Measurements from ENCODE around the gene KAT7.

Gene KAT7

DNA sequence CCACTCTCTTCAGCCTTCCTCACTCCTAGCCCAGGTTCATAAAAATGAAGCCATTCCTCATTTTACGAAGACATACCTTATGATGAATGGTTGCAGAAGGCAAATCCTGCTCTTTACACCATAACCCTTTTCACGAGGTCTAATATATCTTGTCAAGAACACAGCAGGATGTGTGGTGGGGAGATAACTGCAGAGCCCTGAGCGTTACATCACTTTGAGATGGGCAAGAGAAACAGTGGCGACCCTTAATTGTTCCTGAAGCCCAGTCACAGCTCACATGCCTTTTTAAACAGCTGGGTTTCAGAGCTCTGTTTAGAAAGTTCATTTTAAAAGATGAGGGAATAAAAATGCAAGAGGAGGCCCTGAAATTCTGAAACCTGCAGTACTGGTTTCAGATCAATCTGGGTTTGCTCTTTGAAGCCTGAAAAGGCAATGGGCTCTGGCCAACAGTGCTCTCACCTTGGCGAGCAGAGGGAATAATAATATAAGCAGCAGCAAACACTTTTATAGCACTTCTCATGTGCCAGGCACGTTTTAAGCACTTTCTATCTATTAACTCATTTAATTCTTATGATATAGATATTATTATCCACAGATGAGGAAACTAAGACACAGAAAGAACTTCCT is 27.4 kb upstream of the KAT7 start:
- no peak for DNase-seq

DNA sequence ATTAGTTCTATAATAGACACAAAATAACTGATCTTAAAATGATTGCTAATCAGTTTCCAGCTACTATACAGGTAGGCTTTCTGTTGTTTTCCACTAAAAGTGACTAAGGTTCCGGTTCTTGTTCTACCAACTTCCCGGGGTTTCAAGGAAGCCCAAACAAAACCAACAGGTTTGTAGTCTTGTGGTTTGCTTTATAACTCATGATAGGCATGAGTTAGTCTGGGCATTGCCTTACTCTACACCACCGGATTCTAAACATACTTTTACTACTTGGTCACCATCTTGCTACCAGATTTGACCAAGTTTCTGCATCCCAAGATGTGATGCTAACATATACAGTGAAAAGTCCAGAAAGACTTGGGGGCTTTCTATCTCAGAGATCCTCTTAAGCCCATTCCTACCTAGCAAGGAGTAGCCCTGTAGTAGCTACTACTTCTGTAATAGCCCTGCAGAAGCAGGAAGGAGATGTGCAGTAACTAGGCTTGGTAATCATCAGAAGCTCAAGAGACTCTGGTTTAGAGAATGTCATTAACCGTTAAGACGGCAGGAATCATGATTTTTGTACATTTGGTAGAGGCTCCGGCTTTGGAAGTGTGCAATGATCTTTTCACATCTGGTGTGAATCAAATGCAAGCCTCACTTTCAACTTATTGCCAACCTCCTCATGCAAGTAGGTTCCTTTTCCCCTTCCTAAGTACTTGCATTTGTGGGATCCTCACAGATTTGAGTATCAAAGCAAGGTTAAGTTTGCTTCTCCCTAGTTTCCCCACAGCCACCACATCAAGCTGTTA is 26.1 kb upstream of the KAT7 start:
- DNase-seq = no peak

DNA sequence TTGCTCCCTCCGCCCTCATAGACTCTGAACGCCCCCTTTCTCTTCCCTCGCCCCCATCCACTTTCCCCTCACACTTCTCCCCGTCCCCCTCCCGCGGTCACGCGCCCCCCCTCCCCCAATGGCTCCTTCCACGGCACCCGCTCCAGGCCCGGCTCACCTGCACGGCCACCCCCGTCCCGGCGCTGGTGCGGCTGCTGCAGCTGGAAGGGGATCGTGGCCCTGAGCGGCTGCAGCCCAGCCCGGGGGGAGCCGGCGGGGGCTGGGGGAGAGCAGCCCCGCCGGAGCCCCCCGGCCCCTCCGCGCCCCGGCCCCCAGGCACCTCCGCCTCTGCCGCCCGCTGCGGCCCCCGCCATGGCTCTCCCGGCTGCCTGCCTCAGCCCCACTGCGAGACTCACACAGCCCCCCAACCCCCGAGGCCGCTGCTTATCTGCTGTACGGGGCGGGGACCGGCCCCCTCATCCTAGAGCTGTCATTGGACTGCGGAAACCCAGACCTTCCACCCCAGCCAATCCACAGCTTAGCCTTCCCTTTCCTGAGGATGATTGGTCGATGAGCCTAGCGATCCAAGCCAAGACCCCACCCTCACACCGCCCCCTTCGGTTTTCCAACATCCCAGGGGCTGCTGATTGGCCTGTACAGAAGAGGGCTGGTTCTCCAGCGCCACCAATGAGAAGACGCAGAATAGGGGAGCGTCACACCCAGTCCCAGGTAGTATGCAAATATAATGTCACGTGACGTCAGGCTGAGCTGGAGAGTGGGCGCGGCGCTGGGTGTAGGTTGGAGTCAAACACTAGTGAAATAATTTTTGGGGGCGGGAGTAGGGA is 24.5 kb upstream of the KAT7 start, which contains the start of gene FAM117A:
FAM117A (minus strand) TSS at position 397 of the 824 bp plus-strand sequence; CDS start at position 353, 44 bp downstream.
- DNase-seq = peak; percentile 99 to 100

DNA sequence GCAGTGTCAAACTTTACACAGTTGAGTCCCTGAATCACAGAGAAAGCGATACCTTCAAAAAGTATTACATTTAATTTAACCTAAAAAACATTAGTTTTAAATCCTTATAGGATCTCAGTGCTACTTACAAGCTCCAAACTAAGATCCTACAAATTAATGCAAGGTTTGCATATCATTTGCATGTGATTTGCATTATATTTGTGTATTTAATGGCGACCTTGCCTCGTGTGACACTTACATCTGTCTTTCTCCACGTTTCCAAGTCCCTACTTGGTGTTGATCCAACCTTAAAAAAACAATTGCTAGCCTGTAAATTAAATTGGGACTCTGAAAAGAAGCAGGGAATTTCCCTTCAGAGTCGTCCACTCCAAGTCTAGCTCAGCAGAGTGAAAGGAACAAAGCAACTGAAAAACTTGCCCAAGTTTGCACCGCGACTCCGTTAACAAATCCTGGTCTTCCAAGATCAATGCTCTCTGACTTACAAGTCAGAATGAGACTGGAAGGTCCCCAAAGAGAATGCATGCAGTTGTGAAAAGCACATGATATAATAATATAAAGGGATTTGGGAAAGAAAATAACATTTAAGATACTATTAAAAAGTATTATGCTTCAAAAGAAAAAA is 23.8 kb upstream of the KAT7 start:
- no peak for DNase-seq

DNA sequence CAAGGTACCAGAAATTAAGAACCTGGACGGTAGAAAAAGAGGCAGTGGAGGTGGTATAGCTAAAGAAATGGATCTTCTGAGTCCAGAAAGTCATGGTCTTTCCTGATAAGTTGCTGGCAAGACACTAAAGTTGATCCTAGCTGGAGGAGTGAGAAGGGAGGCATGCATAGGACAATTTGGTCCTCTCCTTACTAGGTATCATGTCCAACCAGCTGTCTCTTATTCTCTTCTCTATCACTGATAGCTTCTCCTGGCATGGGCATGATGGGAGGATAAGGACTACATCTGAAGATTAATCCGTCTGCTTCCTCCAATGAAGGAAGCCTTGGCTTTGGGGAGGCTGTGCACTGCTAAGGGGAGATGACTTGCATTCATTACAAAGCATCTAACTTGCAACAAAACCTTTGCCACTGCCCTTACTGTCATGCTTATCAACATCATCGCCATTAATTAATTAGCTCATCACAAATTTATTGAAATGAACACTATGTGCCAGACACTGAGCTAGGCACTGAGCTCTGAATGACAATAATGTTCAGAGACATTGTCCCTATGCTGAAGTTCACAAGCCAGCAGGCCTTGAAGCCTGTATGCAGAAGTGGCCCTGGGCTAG is 21.5 kb upstream of the KAT7 start:
- DNase-seq = no peak

DNA sequence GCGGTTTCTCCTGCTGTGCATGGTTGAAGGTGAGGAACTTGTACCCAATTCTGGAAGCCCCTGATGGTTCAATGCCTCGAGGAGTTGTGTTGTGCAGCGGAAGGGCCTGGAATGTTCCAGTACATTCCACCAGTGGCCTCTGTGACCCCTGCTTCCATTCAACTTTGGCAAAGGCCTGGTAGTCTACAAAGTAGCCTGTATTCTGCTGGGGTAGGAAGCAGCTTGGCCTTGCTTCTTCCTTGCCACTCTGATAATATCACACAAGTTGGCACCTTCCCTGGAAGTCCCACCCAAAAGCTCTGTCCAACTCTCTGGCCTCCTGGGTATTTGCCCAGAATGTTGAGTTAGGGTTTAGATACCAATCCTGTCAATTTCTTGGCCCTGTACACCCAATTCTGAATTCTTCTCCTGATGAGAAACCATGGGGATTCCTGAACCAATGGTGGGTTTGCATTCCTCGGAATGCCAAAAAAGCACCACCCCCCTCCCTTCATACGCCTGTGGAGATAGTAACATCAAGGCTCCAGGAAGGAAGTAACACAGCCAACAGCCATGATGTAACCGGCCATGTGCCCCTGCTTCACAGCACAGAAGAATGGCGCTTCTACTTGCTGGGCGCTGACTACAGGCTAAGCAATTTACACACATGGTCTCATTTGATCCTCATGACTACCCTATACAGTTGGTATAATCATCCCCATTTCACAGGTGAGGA is 12.8 kb upstream of the KAT7 start:
- DNase-seq = no peak

GRCh38 chr17:49776551-49777300 is 11.8 kb upstream of the KAT7 start:
- no peak for DNase-seq

- no peak for DNase-seq
Observed at GRCh38 chr17:49777563-49777962, 10.9 kb upstream of the KAT7 start.

DNA sequence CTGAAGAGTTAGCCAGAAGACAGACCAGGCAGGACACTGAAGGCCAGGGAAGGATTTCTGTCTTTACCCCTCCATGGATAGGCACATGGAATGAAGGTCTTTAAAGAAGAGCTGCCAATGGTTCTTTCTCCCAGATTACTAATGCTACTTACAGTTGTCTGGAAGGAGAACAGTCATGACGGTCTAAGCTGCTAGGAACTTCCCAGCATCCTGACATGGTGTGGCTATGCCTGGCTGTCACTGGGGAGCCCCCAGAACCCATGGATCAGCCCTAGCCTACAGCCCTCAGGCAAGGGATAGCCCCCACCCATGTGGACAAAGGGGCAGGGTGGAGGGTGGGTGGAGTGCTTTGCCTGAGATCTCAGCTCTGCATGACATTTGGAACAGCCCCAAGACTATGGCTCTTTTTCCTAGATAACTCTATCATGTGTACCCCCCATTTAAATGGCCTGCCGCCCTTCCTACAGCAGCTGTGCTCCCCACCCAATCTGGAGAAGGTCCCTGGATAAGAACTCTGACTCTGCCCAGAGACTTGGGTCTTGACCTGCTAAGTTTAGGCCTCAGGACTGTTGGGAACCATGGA is 9.2 kb upstream of the KAT7 start:
- DNase-seq = no peak

- peak; percentile 21 to 54 for DNase-seq
Observed at GRCh38 chr17:49779739-49780231, 8.7 kb upstream of the KAT7 start.

DNA sequence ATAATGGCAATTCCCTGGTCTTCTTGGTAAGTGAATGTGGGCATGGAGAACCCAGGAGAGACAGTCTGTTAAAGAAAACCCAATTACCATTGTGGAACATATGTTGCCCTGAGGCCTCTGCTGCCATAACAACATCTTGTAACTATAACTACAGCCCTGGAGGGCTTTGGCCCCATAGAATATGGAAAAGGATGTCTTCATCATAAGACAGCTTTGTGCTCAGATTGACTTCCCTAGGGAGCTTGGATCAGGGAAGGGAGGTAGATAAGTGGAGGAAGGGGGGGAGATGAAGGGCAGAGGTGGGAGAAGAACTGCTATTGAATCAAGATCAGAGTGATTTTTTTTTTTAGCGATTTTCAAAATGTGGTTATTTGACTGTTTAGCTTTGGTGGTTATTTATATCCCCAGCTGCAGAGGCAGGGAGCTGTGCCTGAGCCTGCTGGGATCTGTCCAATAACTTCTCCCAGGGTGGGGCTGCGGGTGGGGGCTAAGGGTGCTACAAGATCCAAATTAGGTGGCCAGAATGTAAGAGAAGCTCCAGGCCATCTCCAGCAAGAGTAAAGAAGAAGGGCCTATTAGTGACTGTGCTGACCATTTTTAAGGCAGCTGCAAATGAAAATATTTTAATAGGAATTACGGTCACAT is 5.3 kb upstream of the KAT7 start:
- peak; percentile 87 to 95 for DNase-seq

- no peak for DNase-seq
Observed at GRCh38 chr17:49783791-49784190, 4.7 kb upstream of the KAT7 start.

- DNase-seq = no peak
Observed at GRCh38 chr17:49784636-49785035, 3.8 kb upstream of the KAT7 start.

GRCh38 chr17:49787884-49788477 is 500 bp upstream of the KAT7 start:
- peak in 1 of 2 experiments; percentile 40 for DNase-seq

- no peak for DNase-seq
Observed at GRCh38 chr17:49789243-49789578, 730 bp downstream of the KAT7 start.

- no peak for DNase-seq
Observed at GRCh38 chr17:49793309-49793708, 4.8 kb downstream of the KAT7 start.

DNA sequence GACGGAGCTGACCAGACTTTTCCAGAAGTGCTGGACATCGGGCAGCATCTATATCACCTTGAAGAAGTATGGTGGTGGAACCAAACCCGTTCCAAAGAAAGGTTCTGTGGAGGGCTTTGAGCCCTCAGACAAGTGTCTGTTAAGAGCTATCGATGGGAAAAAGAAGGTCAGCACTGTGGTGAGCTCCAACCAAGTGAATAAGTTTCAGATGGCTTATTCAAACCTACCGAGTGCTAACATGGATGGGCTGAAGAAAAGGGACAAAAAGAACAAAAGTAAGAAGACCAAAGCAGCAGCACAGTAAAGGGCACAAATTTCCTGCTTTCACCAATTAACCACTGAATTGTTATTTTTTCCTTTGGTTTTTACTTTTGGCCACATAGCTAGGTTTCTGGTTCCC is 6.9 kb downstream of the KAT7 start:
- no peak for DNase-seq

GRCh38 chr17:49798182-49798581 is 9.7 kb downstream of the KAT7 start:
- no peak for DNase-seq

GRCh38 chr17:49798738-49799137 is 10.3 kb downstream of the KAT7 start:
- DNase-seq = no peak

DNA sequence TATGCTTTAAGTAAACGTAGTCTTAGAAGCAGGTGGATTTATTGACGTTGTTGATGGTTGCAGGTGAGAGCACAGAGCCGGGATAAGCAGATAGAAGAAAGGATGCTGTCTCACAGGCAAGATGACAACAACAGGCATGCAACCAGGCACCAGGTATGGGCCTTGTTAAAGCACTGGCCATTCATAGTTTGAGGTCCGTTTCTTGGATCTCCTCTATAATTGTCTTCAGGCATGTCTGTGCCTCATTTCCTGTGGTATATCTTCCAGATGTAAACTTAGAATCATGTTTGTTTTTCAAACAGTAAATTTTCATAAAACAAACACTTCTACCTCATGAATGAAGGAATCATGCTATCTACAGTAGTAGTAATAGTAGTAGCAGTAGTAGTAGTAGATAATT is 20.6 kb downstream of the KAT7 start:
- DNase-seq = no peak
